ENCODE measurements around the gene RBPJ.

- TF ChIP-seq CTCF (IDR thresholded peaks at IDR 0.05 in 8 of 11, conservative IDR thresholded peaks at IDR 0.05 in 3 of 11) (no peak), POLR2AphosphoS5 (IDR thresholded peaks at IDR 0.05) (no peak), POLR2A (IDR thresholded peaks at IDR 0.05) (no peak)
Measured at GRCh38 chr4:26372076-26372475, 51.3 kb downstream of the RBPJ start.

Data from spleen (tissue), 7 donors.